ENCODE results near the gene DDX27. TPM values are rescaled to one million over a fixed set of nuclear protein-coding genes. Genes with fewer than 3 reads are reported as not detected.

Gene DDX27
- polyA plus RNA-seq, 4 donors: 44.9 to 47.3 (median 46.1) TPM

- no peak for DNase-seq (ENCODE audit: low read depth in 4 of 4, low spot score in 3 of 4)
Observed at GRCh38 chr20:49286689-49287551, 67.7 kb downstream of the DDX27 start.

- DNase-seq (ENCODE audit: low read depth in 4 of 4, low spot score in 3 of 4): no peak
Observed at GRCh38 chr20:49287555-49288249, 68.5 kb downstream of the DDX27 start.

DNA sequence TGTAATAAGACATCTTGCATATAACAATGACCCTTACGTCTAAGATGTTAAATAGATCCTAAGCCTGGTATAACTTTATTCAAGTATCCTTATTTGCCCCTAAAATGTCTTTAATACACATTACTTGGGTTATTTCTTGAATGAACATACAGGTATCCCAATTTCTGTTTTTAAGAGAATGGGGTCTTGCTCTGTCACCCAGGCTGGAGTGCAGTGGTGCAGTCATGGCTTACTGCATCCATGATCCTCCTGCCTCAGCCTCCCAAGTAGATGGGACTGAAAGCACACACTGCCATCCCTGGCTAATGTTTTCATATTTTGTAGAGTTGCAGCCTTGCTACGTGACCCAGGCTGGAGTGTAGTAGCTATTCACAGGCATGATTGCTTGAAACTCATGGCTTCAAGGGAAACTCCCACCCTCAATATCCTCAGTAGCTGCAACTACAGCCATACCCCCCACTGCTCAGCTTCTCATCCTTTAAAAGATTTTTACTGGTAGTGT is 69.1 kb downstream of the DDX27 start:
- DNase-seq (ENCODE audit: low read depth in 4 of 4, low spot score in 3 of 4): no peak

DNA sequence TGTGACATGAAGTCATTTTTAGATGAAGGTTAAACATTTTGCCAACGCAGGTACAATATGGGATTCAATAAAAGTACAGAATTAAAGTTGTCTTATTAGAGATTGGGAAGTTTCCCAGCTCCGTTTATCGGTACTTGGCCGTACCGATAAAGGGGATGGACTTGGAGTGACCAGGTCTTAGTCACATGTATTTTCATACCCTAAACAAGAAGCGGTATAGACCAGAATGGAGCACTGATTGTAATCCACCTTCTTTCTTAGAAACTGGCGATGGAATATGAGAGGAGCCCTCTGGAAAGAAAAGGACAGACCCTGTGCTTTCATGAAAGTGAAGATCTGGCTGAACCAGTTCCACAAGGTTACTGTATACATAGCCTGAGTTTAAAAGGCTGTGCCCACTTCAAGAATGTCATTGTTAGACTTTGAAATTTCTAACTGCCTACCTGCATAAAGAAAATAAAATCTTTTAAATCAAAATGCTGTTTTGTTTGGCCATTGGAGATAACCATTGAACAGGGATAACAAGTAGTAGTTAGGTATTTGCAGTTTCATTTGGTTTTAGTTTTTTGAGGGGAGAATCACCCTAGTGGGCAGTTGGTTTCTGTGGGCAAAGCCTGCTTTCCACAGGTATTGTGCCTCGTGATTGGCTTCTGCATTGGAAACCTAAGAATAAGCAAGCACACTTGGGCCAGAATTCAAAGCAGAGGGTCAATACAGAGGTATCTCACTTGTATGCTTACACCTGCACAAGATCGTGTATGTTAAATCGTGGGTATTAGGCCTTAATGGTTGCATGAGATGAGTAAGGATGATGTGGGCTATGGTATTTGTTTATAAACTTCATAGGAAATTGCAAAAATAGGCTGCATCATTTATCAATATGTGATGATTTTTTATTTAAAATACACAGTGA is 69.8 kb downstream of the DDX27 start:
- no peak for DNase-seq (ENCODE audit: low read depth in 4 of 4, low spot score in 3 of 4)

DNA sequence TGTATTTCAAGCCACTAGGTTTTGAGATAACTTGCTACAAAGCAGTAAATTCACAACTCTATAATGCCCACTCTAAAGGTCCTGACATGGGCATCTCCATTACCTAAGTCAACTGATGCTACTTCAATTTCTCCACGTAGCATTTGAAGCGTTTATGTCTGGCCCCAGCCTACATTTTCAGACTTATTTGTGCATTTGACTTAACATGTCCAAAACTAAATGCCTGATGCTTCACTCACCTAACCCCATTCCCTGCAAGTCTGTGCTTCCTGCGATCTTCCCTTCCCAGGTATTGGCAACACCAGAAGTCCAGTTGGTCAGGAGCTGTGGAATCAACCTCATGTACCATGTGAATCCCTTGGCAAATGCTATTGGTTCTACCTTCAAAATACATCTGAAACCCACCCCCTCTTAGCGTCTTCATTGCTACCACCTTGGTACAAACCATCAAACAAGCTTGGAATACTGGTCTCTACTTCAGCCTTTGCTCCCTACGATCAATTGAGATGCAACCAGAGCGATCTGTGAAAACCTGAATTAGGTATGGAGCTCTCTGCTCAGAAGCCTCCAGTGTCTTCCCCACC is 71.5 kb downstream of the DDX27 start:
- no peak for DNase-seq (ENCODE audit: low read depth in 4 of 4, low spot score in 3 of 4)

- no peak for DNase-seq (ENCODE audit: low read depth in 4 of 4, low spot score in 3 of 4)
Observed at GRCh38 chr20:49291200-49291599, 72.0 kb downstream of the DDX27 start.

GRCh38 chr20:49292010-49292409 is 72.8 kb downstream of the DDX27 start:
- DNase-seq (ENCODE audit: low read depth in 4 of 4, low spot score in 3 of 4): no peak

DNA sequence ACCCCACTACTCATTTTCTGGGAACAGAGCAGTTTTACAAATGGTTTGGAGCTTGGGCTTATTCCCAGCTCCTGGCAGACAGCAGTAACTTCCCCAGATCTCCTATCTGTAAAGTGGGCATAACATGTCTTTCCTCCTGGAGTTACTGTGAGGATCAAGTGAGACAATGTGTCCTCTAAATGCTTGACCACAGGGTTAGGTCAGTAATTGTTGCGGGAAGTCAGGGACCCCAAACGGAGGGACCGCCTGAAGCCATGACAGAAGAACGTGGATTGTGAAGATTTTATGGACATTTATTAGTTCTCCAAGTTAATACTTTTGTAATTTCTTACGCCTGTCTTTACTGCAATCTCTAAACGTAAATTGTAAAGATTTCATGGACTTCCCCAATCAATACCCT is 73.9 kb downstream of the DDX27 start:
- no peak for DNase-seq (ENCODE audit: low read depth in 4 of 4, low spot score in 3 of 4)

Other genes with a start within 250 kb of the DDX27 start
- gene CSE1L, start 173.1 kb upstream of the DDX27 start, polyA plus RNA-seq (ENCODE audit: insufficient read length in 4 of 4): 100 to 1,000 TPM; 102 to 117 (median 115) TPM
- 100 to 1,000 TPM; 121 to 136 (median 130) TPM for gene STAU1, start 31.1 kb upstream of the DDX27 start, polyA plus RNA-seq (ENCODE audit: insufficient read length in 4 of 4)
- gene ZNFX1, start 58.6 kb downstream of the DDX27 start, polyA plus RNA-seq (ENCODE audit: insufficient read length in 4 of 4): 10 to 100 TPM; 14.7 to 16.9 (median 16.2) TPM

All from right renal pelvis (tissue), 4 donors.